Effector CD4-positive, alpha-beta T cell (primary cell): ENCODE measurements around the gene SLC12A1. TPM values are rescaled to one million over a fixed set of nuclear protein-coding genes. Genes with fewer than 3 reads are reported as not detected.
A peak's percentile ranks its signal among the peaks of the same experiment; 100 is the strongest.

Experiments
- DNase-seq: peaks from one replicate; pipeline ENCODE4 v3.0.0-alpha.2; 2020
- total RNA-seq: gene quantifications from one replicate; lab custom pipeline; 2026; lab: John Stamatoyannopoulos, UW

The SLC12A1 gene
- not detected for total RNA-seq

GRCh38 chr15:48205981-48206380 is at the start of gene SLC12A1:
Gene SLC12A1, plus strand, starts transcription at chr15:48206302. Its CDS starts 1,418 bp downstream, at chr15:48207720.
- no peak for DNase-seq

- no peak for DNase-seq
These were observed 37.5 kb upstream of the SLC12A1 start for GRCh38 chr15:48168616-48169015.

- DNase-seq: no peak
These were observed 35.1 kb upstream of the SLC12A1 start for GRCh38 chr15:48170981-48171380.

GRCh38 chr15:48175126-48175525 is 31.0 kb upstream of the SLC12A1 start:
- DNase-seq: no peak

GRCh38 chr15:48176112-48176511 is 30.0 kb upstream of the SLC12A1 start:
- no peak for DNase-seq

GRCh38 chr15:48176957-48177356 is 29.1 kb upstream of the SLC12A1 start:
- DNase-seq: no peak

- no peak for DNase-seq
These were observed 28.7 kb upstream of the SLC12A1 start for GRCh38 chr15:48177383-48177765.

GRCh38 chr15:48177766-48178647 is 28.1 kb upstream of the SLC12A1 start, which contains the start of gene MYEF2:
Gene MYEF2, minus strand, starts transcription at chr15:48178295. Its CDS starts 58 bp downstream, at chr15:48178237.
- peak; percentile 37 for DNase-seq

- no peak for DNase-seq
These were observed 27.5 kb upstream of the SLC12A1 start for GRCh38 chr15:48178648-48178931.

- no peak for DNase-seq
These were observed 23.4 kb upstream of the SLC12A1 start for GRCh38 chr15:48182749-48183148.

- DNase-seq: no peak
These were observed 20.6 kb upstream of the SLC12A1 start for GRCh38 chr15:48185529-48185928.

GRCh38 chr15:48186271-48186670 is 19.8 kb upstream of the SLC12A1 start:
- DNase-seq: no peak

GRCh38 chr15:48190932-48191573 is 15.0 kb upstream of the SLC12A1 start:
- peak; percentile 2 for DNase-seq

- no peak for DNase-seq
These were observed 14.4 kb upstream of the SLC12A1 start, which contains the start of gene CTXN2 for GRCh38 chr15:48191574-48192225. Gene CTXN2, plus strand, starts transcription at chr15:48191665. Its CDS starts 9,636 bp downstream, at chr15:48201301.

- DNase-seq: no peak
These were observed 4.0 kb upstream of the SLC12A1 start for GRCh38 chr15:48202068-48202467.

GRCh38 chr15:48221261-48221660 is 15.2 kb downstream of the SLC12A1 start:
- no peak for DNase-seq

- no peak for DNase-seq
These were observed 15.8 kb downstream of the SLC12A1 start for GRCh38 chr15:48221885-48222284.

GRCh38 chr15:48222627-48223026 is 16.5 kb downstream of the SLC12A1 start:
- no peak for DNase-seq

GRCh38 chr15:48225771-48226170 is 19.7 kb downstream of the SLC12A1 start:
- no peak for DNase-seq

GRCh38 chr15:48230498-48230897 is 24.4 kb downstream of the SLC12A1 start:
- DNase-seq: no peak

GRCh38 chr15:48233246-48233645 is 27.1 kb downstream of the SLC12A1 start:
- no peak for DNase-seq

GRCh38 chr15:48239334-48239733 is 33.2 kb downstream of the SLC12A1 start:
- no peak for DNase-seq

- DNase-seq: no peak
These were observed 35.9 kb downstream of the SLC12A1 start for GRCh38 chr15:48242015-48242414.

GRCh38 chr15:48242535-48242934 is 36.4 kb downstream of the SLC12A1 start:
- no peak for DNase-seq
